ENCODE data around the gene INTS3.

The INTS3 gene

DNA sequence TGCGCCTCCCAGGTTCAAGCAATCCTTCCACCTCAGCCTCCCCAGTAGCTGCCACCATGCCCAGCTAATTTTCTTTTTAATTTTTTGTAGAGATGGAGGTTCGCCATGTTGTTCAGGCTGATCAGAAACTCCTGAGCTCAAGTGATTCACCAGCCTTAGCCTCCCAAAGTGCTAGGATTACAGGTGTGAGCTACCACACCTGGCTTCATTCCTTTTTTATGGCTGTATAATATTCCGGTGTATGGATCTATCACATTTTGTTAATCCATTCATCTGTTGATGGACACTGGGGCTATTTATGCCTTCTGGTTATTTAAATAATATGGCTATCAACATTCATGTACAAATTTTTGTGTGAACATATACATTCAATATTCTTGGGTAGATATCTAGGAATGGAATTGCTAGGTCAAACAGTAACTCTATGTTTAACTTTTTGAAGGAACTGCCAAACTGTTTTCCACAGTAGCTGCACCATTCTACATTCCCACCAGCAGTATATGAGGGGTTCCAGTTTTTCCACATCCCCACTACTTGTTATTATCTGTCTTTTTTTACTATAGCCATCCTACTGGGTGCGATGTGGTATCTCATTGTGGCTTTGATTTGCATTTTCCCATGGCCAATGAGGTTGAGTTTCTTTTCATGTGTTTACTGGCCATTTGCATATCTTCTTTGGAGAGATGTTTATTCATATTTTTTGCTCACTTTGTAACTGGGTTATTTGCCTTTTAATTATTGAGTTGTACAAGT lies 58.4 kb downstream of the INTS3 start:
- FAIRE-seq (peak; percentile 31), DNase-seq (ENCODE audit: insufficient read length, low spot score) (no peak)
- TF ChIP-seq PAX5 (IDR thresholded peaks at IDR 0.05; ENCODE audit: insufficient read depth, low read length, severe bottlenecking) (no peak), POLR2A (IDR thresholded peaks at IDR 0.05; ENCODE audit: low read depth, low read length) (no peak), TAF1 (IDR thresholded peaks at IDR 0.05; ENCODE audit: low read depth, low read length) (no peak), POU2F2 (IDR thresholded peaks at IDR 0.05; ENCODE audit: low read depth, low read length) (no peak), POLR2AphosphoS5 (IDR thresholded peaks at IDR 0.05; ENCODE audit: low read depth, low read length) (no peak), SPI1 (IDR thresholded peaks at IDR 0.05; ENCODE audit: low read depth, low read length) (no peak)

DNA sequence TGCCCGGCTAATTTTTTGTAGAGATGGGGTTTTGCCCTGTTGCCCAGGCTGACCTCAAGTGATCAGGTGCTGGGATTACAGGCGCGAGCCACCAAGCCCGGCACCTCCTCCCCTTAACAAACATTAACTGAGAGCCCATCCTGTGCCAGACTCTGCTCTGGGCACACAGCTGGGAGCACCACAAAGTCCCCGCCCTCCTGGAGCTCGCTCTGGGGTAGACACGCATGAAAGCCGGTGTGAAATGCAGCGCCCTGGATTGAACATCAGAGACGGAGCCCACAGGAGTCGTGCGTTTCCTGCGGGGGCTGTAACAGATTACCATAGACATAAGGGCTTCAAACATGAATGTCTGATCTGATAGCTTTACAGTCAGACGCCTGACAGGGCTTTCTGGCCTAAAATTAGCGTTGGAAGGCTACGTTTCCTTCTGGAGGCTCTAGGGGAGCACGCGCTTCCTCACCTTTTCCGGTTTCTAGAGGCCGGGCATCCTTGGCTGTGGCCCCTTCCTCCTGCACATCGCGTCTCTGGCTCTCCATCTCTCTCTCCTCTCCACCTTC lies 61.7 kb downstream of the INTS3 start:
- peak; percentile 23 for FAIRE-seq
- DNase-seq (ENCODE audit: insufficient read length, low spot score), result no peak
- TF ChIP-seq TAF1 (IDR thresholded peaks at IDR 0.05; ENCODE audit: low read depth, low read length) (no peak), PAX5 (IDR thresholded peaks at IDR 0.05; ENCODE audit: insufficient read depth, low read length, severe bottlenecking) (no peak)

DNA sequence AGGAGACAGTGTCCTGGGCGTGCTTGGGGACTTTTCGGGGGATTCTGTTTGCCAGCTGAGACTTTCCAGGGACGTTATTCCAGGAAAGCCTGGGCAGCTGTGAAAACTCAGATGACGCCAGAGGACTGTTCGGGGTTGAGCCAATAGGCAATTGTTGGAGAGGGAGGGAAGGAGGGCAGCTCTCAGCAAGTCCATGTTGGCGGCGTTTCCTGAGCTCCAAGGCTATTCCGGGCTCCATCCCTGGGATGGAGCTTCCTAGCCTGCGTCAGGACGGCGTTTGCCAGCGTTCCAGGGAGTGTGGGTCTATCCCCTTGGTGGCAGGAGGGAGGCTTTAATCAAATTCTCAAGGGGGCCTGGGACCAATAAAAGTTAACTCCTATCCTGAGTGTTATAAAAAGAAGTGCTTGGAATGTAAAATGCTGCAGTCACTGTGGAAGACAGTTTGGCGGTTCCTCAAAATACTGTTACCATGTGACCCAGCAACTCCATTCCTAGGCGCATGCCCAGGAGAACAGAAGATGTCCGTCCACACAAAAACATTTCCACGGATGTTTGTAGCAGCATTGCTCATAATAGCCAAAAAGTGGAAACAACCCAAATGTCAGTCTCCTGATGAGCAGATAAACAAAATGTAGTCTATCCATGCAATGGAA lies 62.6 kb downstream of the INTS3 start:
- no peak for FAIRE-seq
- no peak for TF ChIP-seq POLR2A (IDR thresholded peaks at IDR 0.05; ENCODE audit: low read depth, low read length)
- TF ChIP-seq POU2F2 (IDR thresholded peaks at IDR 0.05; ENCODE audit: low read depth, low read length), result no peak
- no peak for TF ChIP-seq TAF1 (IDR thresholded peaks at IDR 0.05; ENCODE audit: low read depth, low read length)
- TF ChIP-seq SPI1 (IDR thresholded peaks at IDR 0.05; ENCODE audit: low read depth, low read length), result no peak
- TF ChIP-seq POLR2AphosphoS5 (IDR thresholded peaks at IDR 0.05; ENCODE audit: low read depth, low read length), result no peak
- no peak for TF ChIP-seq PAX5 (IDR thresholded peaks at IDR 0.05; ENCODE audit: insufficient read depth, low read length, severe bottlenecking)

DNA sequence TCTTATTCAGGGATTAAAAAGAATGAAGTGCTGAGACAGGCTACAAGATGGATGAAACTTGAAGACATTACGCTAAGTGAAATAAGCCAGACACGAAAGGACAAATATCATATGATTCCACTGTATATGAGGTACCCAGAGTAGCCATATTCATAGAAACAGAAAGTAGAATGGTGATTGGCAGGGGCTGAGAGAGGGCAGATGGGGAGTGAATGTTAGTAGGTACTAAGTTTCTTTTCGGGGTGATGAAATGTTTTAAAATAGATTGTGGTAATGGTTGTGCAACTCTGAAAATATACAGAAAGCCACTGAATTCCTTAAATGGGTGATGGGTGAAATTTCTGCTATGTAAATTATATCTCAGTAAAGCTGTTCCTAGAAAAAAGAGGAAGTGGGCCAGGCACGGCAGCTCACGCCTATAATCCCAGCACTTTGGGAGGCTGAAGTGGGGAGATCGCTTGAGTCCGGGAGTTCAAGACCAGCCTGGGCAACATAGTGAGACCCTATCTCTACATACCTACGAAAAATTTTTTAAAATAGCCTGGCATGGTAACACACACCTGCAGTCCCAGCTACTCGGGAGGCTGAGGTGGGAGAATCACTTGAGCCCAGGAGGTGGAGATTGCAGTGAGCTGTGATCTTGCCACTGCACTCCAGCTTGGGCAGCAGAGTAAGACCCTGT lies 63.3 kb downstream of the INTS3 start:
- DNase-seq (ENCODE audit: insufficient read length, low spot score), result peak; percentile 60
- peak; percentile 89 for FAIRE-seq
- TF ChIP-seq TAF1 (IDR thresholded peaks at IDR 0.05; ENCODE audit: low read depth, low read length), result no peak
- peak; percentile 97 for TF ChIP-seq SPI1 (IDR thresholded peaks at IDR 0.05; ENCODE audit: low read depth, low read length)
- no peak for TF ChIP-seq POLR2AphosphoS5 (IDR thresholded peaks at IDR 0.05; ENCODE audit: low read depth, low read length)

More for the DNA sequence above, 62.6 kb downstream of the INTS3 start:
- no peak for DNase-seq (ENCODE audit: insufficient read length, low spot score)

DNA sequence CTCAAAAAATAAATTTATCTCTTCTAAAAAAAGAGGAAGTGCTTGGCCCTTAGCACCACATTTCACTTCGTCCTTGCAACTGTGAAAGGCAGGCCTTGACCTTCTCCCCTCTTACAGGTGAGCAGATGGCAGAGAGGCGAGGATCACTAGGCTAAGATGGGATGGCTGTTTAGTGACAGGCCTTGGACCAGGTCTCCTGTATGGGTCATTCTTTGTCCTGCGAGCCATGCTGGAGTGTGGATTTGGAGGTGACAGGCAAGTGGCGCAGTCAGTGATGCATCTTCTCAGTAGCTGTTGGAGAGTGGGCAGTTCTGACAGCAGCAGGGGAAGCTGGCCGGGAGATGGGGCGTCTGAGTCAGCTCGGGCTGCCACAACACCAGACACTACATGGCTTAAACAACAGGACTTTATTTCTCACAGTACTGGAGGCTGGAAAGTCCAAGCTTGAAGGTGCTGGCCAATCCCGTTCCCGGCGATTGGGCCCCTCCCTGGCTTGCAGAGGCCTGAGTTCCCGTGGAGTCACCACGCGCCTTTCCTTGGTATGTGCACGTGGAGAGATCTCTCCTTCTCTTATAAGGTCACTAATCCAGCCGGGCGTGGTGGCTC lies 63.9 kb downstream of the INTS3 start:
- FAIRE-seq, result peak; percentile 91
- TF ChIP-seq PAX5 (IDR thresholded peaks at IDR 0.05; ENCODE audit: insufficient read depth, low read length, severe bottlenecking) (no peak), SPI1 (IDR thresholded peaks at IDR 0.05; ENCODE audit: low read depth, low read length) (peak; percentile 95), POLR2AphosphoS5 (IDR thresholded peaks at IDR 0.05; ENCODE audit: low read depth, low read length) (no peak), POU2F2 (IDR thresholded peaks at IDR 0.05; ENCODE audit: low read depth, low read length) (no peak), TAF1 (IDR thresholded peaks at IDR 0.05; ENCODE audit: low read depth, low read length) (no peak), POLR2A (IDR thresholded peaks at IDR 0.05; ENCODE audit: low read depth, low read length) (no peak)
- DNase-seq (ENCODE audit: insufficient read length, low spot score), result no peak

DNA sequence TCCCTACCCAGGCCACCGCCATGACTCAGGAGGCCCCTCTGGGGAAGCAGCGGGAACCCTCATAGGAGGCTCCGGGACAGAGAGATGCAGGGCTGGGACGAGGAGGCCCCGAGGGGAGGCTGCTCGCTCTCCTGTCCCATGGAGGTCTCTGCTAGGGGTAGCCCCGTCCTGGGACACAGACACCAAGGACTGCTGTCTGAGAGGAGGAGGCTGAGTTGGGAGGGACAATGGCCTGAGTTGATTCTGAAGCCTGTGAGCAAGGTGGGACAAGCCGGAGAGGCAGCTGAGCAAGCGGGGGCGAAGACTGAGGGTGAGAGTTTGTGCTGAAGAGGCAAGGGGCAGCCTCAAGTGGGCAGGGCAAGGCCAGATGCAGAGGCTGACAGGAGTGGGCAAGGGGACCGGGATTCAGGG lies 64.8 kb downstream of the INTS3 start:
- FAIRE-seq (peak; percentile 52), DNase-seq (ENCODE audit: insufficient read length, low spot score) (no peak)
- no peak for TF ChIP-seq POLR2A (IDR thresholded peaks at IDR 0.05; ENCODE audit: low read depth, low read length)
- no peak for TF ChIP-seq POU2F2 (IDR thresholded peaks at IDR 0.05; ENCODE audit: low read depth, low read length)
- TF ChIP-seq PAX5 (IDR thresholded peaks at IDR 0.05; ENCODE audit: insufficient read depth, low read length, severe bottlenecking), result no peak
- TF ChIP-seq SPI1 (IDR thresholded peaks at IDR 0.05; ENCODE audit: low read depth, low read length), result no peak
- TF ChIP-seq TAF1 (IDR thresholded peaks at IDR 0.05; ENCODE audit: low read depth, low read length), result no peak
- TF ChIP-seq POLR2AphosphoS5 (IDR thresholded peaks at IDR 0.05; ENCODE audit: low read depth, low read length), result no peak

DNA sequence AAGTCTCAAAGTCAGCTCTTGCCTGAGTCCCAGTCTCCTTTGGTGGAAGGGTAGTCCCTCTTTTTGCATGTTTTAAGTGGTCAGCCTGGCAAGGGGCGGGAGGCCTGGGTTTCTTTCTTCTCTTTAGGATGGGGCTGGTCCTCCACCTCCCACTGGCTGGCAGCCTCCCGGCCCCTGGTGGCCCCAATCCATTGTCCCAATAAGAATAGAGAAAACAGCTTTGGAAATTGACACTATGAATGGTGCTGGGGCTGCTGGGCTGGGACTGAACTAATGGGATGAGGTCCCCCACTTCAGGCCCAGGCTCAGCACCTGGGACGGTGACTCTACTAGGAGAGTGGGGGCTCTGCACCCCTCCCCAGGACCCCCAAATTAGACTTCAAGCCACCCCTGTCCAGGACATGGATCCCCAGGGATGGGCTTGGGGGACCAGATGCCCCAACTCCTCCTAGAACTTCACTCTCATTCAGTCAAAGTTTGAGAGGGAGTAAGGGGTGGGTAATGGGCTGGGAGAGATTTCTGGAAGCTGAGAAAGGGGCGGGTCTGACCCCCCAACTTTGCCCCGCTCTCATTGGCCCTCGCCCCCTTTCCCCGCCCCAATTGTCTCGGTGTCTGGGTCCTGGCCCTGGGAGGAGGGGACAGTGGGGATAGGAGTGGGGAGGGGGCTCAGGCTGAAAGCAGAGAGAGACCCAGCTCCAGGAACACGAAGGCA lies 65.6 kb downstream of the INTS3 start:
- TF ChIP-seq POLR2A (IDR thresholded peaks at IDR 0.05; ENCODE audit: low read depth, low read length) (no peak), POLR2AphosphoS5 (IDR thresholded peaks at IDR 0.05; ENCODE audit: low read depth, low read length) (no peak), PAX5 (IDR thresholded peaks at IDR 0.05; ENCODE audit: insufficient read depth, low read length, severe bottlenecking) (no peak), TAF1 (IDR thresholded peaks at IDR 0.05; ENCODE audit: low read depth, low read length) (no peak), SPI1 (IDR thresholded peaks at IDR 0.05; ENCODE audit: low read depth, low read length) (no peak), POU2F2 (IDR thresholded peaks at IDR 0.05; ENCODE audit: low read depth, low read length) (no peak)
- DNase-seq (ENCODE audit: insufficient read length, low spot score), result no peak
- FAIRE-seq, result no peak

DNA sequence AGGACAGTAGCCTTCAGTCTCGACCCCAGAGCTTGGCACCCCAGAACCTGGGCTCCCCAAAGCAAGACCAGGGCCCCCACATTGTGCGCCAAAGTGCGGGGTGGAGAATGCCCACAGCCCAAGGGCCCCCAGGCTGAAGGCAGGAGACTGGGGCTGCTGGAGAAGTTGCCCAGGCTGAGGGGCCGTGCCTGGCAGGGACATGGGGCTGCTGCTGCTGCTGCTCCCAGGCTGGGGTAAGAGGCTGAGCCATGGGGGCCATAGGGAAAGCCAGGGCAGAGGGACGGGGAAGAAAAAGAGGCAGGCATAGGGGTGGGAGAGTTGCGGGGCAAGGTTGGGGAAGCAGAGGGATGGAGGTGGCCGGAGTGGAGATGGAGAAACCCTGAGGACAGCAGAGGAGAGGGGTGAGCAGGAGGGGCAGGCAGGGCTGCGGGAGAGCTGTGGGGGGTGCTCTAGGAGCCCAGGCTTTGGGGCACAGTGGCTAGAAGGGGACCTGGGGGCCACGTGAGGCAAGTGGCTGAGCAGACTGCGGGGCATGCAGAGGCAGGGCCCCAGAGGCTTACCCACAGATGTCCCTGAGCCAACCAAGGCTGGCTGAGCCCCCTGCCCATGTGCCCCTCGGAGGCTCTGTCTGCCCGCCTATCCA lies 66.2 kb downstream of the INTS3 start:
- DNase-seq (ENCODE audit: insufficient read length, low spot score), result no peak
- no peak for TF ChIP-seq SPI1 (IDR thresholded peaks at IDR 0.05; ENCODE audit: low read depth, low read length)
- no peak for TF ChIP-seq TAF1 (IDR thresholded peaks at IDR 0.05; ENCODE audit: low read depth, low read length)
- no peak for FAIRE-seq

Measured in GM12891 (cell line).